Measurements from ENCODE around the gene RHBDF1.

GRCh38 chr16:37511-37910, 34.9 kb downstream of the RHBDF1 start:
- TF ChIP-seq CTCF (IDR thresholded peaks at IDR 0.05) (no peak), POLR2A (IDR thresholded peaks at IDR 0.05) (no peak)

Measured in prostate gland (tissue), 2 donors.